Measurements from ENCODE around the gene FAM181B.

- TF ChIP-seq CTCF (IDR thresholded peaks at IDR 0.05) (no peak), POLR2A (IDR thresholded peaks at IDR 0.05) (no peak)
Measured at GRCh38 chr11:82756765-82757639, 23.3 kb upstream of the FAM181B start.

All from breast epithelium (tissue), 3 donors.